Spinal cord (tissue), 10 donors: ENCODE data around the gene ADGRL2. TPM values are rescaled to one million over a fixed set of nuclear protein-coding genes. Genes with fewer than 3 reads are reported as not detected.

Source experiments
- DNase-seq, 6 donors: peaks; one replicate each; pipeline versions ENCODE4 v3.0.0 to v3.0.0-alpha.2; 2013 to 2015; ENCODE audit warnings: low spot score in 6 of 6, low read depth in 4 of 6
- H3K27ac ChIP-seq: one replicate; pipeline ENCODE4 v1.5.1; 2013; ENCODE audit warnings: low read depth, low read length, control low read depth
- H3K27me3 ChIP-seq: one replicate; pipeline ENCODE4 v1.6.1; 2013; ENCODE audit warnings: low read length; ENCODE audit not compliant: control insufficient read depth, insufficient read depth
- H3K36me3 ChIP-seq: one replicate; pipeline ENCODE4 v1.6.1; 2013; ENCODE audit warnings: low read length; ENCODE audit not compliant: control insufficient read depth, insufficient read depth
- H3K4me1 ChIP-seq: one replicate; pipeline ENCODE4 v1.6.1; 2013; ENCODE audit warnings: low read length; ENCODE audit not compliant: control insufficient read depth, insufficient read depth
- H3K4me3 ChIP-seq: one replicate; pipeline ENCODE4 v1.5.1; 2013; ENCODE audit warnings: low read depth, low read length, control low read depth
- H3K9me3 ChIP-seq: one replicate; pipeline ENCODE4 v1.6.1; 2013; ENCODE audit warnings: low read length; ENCODE audit not compliant: control insufficient read depth, insufficient read depth
- WGBS: methylation state at CpG from one replicate; pipeline ENCODE4 v1.1.5; 2013; ENCODE audit warnings: missing lambda C conversion rate; ENCODE audit not compliant: insufficient coverage; 5-methylcytosine and 5-hydroxymethylcytosine counted together
- polyA plus RNA-seq, 2 donors: library from polyadenylated mRNA; unstranded; fragments of 120-200 nt; gene quantifications; one replicate each; pipeline ENCODE4 v1.2.1, GENCODE V29; 2013; ENCODE audit not compliant: insufficient read length in 2 of 2
- total RNA-seq, 2 donors: library from RNA; depleted of rRNA in 1 of 2; stranded (reverse); fragments of 120-200 nt in 1 of 2; fragments of >200 nt in 1 of 2; gene quantifications; one replicate each; pipeline versions ENCODE4 v1.2.3 to v1.2.4, GENCODE V29; 2013 to 2014
- donor health status: healthy.

Gene ADGRL2
- total and polyA plus RNA-seq, 4 donors = 87.9 to 176 (median 103) TPM

GRCh38 chr1:81781749-81782148, 19.0 kb upstream of the ADGRL2 start:
- Histone ChIP-seq H3K27ac (no peak overlapping the region), H3K27me3 (no peaks in the 10 kb centered on the region), H3K4me3 (no peak overlapping the region), H3K9me3 (no peaks in the 10 kb centered on the region), H3K36me3 (no peaks in the 10 kb centered on the region), H3K4me1 (no peaks in the 10 kb centered on the region)
- no peak for DNase-seq
- WGBS = 60% methylated on average over 1 of the region's 2 CpGs

- no peak overlapping the region for H3K4me3 ChIP-seq
- H3K27me3 ChIP-seq = no peaks in the 10 kb centered on the region
- no peaks in the 10 kb centered on the region for H3K36me3 ChIP-seq
- no CpG with 5 or more reads among the region's 2 CpGs for WGBS
- H3K4me1 ChIP-seq = no peaks in the 10 kb centered on the region
- H3K27ac ChIP-seq = no peak overlapping the region
- no peaks in the 10 kb centered on the region for H3K9me3 ChIP-seq
- no peak for DNase-seq
Observed at GRCh38 chr1:81792184-81792583, 8.6 kb upstream of the ADGRL2 start.

- H3K27ac ChIP-seq = no peak overlapping the region
- no peaks in the 10 kb centered on the region for H3K27me3 ChIP-seq
- no peaks in the 10 kb centered on the region for H3K9me3 ChIP-seq
- H3K4me3 ChIP-seq = no peak overlapping the region
- peaks cover 10% of the 10 kb centered on the region for H3K4me1 ChIP-seq
- no peaks in the 10 kb centered on the region for H3K36me3 ChIP-seq
- no CpG with 5 or more reads among the region's 2 CpGs for WGBS
- DNase-seq = no peak
Observed at GRCh38 chr1:81797701-81798100, 3.0 kb upstream of the ADGRL2 start.

DNA sequence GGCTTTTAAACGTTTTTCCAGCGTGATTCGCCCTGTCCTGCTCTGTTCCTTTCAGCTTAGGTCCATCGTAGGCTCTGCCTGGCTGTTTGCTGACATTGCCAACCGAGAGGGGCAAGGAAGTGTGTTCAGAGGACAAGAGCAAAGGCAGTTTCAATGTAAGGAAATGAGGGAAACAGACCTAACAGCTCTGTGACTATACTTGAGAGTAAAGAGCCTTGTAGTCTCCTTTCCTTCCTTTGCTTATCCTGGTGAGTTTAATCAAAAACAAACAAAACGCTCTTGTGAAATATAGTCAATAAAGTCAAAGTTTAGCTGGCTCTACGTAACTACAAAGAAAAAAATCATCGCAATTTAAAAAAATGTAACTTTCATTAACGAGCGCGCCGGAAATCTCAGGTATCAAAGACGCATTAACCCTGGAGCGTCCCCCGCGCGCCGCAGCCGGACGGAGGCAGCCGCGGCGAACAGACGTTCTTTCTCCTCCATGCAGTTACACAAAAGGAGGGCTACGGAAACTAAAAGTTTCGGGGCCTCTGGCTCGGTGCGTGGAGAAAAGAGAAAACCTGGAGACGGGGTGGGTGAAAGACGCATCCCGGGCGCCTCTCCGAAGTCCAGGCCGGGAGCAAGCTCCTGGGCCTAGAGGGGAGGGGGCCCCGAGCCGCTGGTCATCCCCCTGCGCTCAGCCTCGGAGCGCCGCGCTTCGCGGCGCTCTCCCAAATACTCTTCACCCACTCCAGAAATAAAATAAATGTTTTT, 617 bp upstream of the ADGRL2 start:
- Histone ChIP-seq H3K4me3 (peak overlapping the region; percentile 84), H3K36me3 (no peaks in the 10 kb centered on the region), H3K9me3 (no peaks in the 10 kb centered on the region), H3K4me1 (peaks cover 17% of the 10 kb centered on the region), H3K27ac (peak overlapping the region; percentile 90), H3K27me3 (peaks cover 16% of the 10 kb centered on the region)
- WGBS = 0% methylated on average over 27 of the region's 44 CpGs
- peak in 5 of 6 donors; percentile 32 to 93 (median 67) for DNase-seq

DNA sequence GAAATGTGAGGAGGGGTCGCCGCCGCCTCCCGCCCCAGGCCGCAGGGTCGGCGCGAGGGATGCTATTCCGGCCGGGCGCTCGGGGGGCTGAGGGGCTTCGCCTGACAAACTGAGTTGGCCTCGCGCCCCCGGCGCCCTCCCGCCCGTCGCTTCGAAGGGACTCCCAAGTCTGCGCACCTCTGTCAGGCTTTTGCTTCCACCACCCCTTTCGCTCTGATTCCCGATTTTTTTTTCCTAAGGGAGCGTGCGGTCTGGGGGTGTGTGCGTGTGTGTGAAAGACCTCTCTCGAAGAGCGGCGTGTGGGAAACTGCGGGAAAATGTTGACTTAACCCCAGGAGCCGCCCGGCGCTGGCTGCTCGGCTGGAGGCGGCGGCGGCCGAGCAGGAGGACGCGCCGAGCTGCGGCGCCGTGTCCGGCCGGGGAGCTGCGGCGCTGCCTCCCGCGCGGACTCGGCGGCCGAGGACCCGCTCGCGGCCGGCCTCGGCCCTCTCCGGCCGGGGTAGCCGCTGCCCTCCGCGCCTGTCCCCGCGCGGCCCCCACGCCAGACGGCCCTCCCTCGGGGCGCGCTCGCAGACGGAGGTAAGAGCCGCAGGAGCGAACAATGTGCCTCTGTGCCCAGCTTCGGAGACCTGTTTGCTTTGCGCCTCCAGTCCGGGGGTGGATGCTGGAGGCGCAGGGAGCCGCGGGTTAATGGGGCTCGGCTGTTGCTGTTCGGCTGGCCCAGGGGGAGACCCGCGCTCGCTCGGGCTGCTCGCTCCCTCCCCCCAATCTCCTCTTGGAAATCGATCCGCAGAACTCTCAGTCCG, 1.1 kb downstream of the ADGRL2 start:
- Histone ChIP-seq H3K9me3 (no peaks in the 10 kb centered on the region), H3K4me1 (peaks cover 17% of the 10 kb centered on the region), H3K27me3 (peaks cover 20% of the 10 kb centered on the region), H3K4me3 (peak overlapping the region; percentile 84), H3K36me3 (no peaks in the 10 kb centered on the region), H3K27ac (peak overlapping the region; percentile 84)
- 0% methylated on average over 88 of the region's 93 CpGs for WGBS
- DNase-seq = peak in 4 of 6 donors; percentile 35 to 85 (median 66)

GRCh38 chr1:81802457-81802706, 1.6 kb downstream of the ADGRL2 start:
- Histone ChIP-seq H3K4me3 (peak overlapping the region; percentile 84), H3K9me3 (no peaks in the 10 kb centered on the region), H3K4me1 (peaks cover 17% of the 10 kb centered on the region), H3K27ac (peak overlapping the region; percentile 72), H3K27me3 (peaks cover 20% of the 10 kb centered on the region), H3K36me3 (no peaks in the 10 kb centered on the region)
- 0% methylated on average over 14 of the region's 17 CpGs for WGBS
- DNase-seq = no peak

DNA sequence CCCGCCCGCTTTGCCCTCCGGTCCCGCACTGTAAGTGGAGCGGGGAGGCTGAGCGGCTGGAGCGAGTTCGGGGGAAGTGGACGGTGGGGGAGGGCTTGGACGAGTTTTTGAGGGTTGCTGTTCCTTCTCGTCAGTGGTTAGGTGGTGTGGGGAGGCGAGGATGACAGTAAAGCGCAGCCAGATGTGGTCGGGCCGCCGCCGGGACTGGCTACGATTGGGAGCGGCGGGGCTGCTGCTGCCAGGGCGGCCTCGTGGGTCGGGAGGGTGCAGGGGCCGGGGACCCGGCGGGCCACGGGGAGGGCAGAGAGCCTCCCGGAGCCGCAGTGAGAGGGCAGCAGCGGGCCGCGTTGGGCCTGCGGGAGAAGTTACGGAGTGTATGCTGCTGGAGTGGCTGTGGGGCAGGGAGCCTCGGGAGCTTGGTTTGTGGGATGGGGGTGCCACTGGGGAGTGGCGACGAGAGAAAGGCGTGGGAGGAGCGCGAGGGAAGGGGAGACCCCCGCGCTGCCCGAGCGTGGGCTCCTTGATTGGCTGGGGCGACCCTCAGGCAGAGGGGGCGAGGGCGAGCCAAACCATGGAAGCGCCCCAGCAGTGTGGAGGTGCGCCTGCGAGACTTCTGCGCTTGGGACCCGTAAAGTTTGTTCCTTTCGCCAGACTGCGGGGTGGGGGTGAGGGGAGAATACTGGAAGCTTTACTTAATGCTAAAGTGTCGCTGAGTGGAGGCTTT, 2.1 kb downstream of the ADGRL2 start:
- under 1% methylated on average over 48 of the region's 55 CpGs for WGBS
- peak overlapping the region; percentile 72 for H3K27ac ChIP-seq
- peaks cover 17% of the 10 kb centered on the region for H3K4me1 ChIP-seq
- peaks cover 20% of the 10 kb centered on the region for H3K27me3 ChIP-seq
- no peaks in the 10 kb centered on the region for H3K36me3 ChIP-seq
- H3K4me3 ChIP-seq = peak overlapping the region; percentile 84
- no peaks in the 10 kb centered on the region for H3K9me3 ChIP-seq
- DNase-seq = peak in 5 of 6 donors; percentile 24 to 87 (median 47)

DNA sequence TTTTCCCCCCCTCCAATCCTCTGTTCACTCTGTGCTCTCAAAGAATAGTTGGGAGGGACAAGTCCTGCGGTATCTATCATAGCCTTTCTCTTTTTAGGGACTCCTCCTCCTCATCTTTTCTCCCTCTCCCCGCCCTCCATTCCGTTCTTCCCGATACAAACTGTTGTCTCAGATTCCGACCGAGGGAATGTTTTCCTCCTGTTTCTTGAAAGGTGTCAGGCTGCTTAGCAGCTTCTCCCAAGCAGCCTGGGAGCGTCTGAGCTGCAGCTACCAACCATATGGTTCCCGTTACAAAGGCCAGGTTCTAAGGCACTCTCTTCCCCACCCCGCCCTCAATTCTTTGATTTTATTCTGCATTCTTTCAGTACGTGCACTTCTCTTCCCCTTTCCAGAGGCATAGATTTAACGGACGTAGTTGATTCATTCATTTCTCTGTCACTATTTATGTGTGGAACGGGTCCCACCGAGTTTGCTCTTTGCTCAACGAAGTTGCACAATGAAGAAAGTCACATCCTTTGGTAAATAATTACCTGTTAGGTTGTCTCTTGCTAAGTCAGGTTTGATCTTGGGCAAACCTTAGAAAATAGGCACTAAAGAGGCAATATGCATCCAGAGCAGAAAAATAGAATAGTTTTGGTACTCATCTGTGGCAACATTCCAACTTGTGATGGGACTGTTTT, 2.8 kb downstream of the ADGRL2 start:
- no peaks in the 10 kb centered on the region for H3K36me3 ChIP-seq
- H3K4me1 ChIP-seq = peaks cover 17% of the 10 kb centered on the region
- H3K27ac ChIP-seq = peak overlapping the region; percentile 72
- peak overlapping the region; percentile 84 for H3K4me3 ChIP-seq
- H3K9me3 ChIP-seq = no peaks in the 10 kb centered on the region
- DNase-seq = peak in 4 of 6 donors; percentile 33 to 80 (median 70)
- H3K27me3 ChIP-seq = peaks cover 20% of the 10 kb centered on the region
- 3% methylated on average over 9 of the region's 15 CpGs for WGBS

- Histone ChIP-seq H3K4me1 (peaks cover 17% of the 10 kb centered on the region), H3K27ac (peak overlapping the region; percentile 72), H3K9me3 (no peaks in the 10 kb centered on the region), H3K27me3 (peaks cover 20% of the 10 kb centered on the region), H3K4me3 (peak overlapping the region; percentile 84), H3K36me3 (no peaks in the 10 kb centered on the region)
- peak in 2 of 6 donors; percentile 50 to 63 for DNase-seq
- 25% methylated on average over 2 of the region's 2 CpGs for WGBS
Observed at GRCh38 chr1:81804312-81804711, 3.6 kb downstream of the ADGRL2 start.
